ENCODE data around the gene MAPK1.

GRCh38 chr22:21718499-21718898, 148.9 kb downstream of the MAPK1 start:
- TF ChIP-seq CTCF (IDR thresholded peaks at IDR 0.05; ENCODE audit: insufficient read depth, low read length, poor library complexity, severe bottlenecking): no peak
- no peak for TF ChIP-seq EZH2phosphoT487 (conservative IDR thresholded peaks at IDR 0.05; ENCODE audit: low read length)
